ENCODE measurements around the gene CFAP221.
A peak's percentile ranks its signal among the peaks of the same experiment; 100 is the strongest.

GRCh38 chr2:119659601-119660342 lies 115.5 kb downstream of the CFAP221 start:
- TF ChIP-seq CTCF (conservative IDR thresholded peaks at IDR 0.05; ENCODE audit: low read depth in 2 of 2) (peak; percentile 86 to 97), EZH2 (IDR thresholded peaks at IDR 0.05; ENCODE audit: low read depth, unreplicated experiment) (no peak), POLR2AphosphoS5 (IDR thresholded peaks at IDR 0.05; ENCODE audit: low read depth) (no peak), ZNF331 (CRISPR knock-in tag; IDR thresholded peaks at IDR 0.05; ENCODE audit: low read depth) (no peak), JUNB (IDR thresholded peaks at IDR 0.05; ENCODE audit: unreplicated experiment) (no peak), ZNF114 (CRISPR knock-in tag; IDR thresholded peaks at IDR 0.05) (no peak), REST (IDR thresholded peaks at IDR 0.05; ENCODE audit: unreplicated experiment) (no peak), CREB1 (CRISPR knock-in tag; IDR thresholded peaks at IDR 0.05; ENCODE audit: low read depth) (no peak), ETS1 (IDR thresholded peaks at IDR 0.05) (no peak), EZH2phosphoT487 (IDR thresholded peaks at IDR 0.05; ENCODE audit: unreplicated experiment) (no peak), NANOG (IDR thresholded peaks at IDR 0.05; ENCODE audit: borderline replicate concordance) (no peak), STAT1 (IDR thresholded peaks at IDR 0.05; ENCODE audit: unreplicated experiment) (no peak)
- TF ChIP-seq, protein P1, sequence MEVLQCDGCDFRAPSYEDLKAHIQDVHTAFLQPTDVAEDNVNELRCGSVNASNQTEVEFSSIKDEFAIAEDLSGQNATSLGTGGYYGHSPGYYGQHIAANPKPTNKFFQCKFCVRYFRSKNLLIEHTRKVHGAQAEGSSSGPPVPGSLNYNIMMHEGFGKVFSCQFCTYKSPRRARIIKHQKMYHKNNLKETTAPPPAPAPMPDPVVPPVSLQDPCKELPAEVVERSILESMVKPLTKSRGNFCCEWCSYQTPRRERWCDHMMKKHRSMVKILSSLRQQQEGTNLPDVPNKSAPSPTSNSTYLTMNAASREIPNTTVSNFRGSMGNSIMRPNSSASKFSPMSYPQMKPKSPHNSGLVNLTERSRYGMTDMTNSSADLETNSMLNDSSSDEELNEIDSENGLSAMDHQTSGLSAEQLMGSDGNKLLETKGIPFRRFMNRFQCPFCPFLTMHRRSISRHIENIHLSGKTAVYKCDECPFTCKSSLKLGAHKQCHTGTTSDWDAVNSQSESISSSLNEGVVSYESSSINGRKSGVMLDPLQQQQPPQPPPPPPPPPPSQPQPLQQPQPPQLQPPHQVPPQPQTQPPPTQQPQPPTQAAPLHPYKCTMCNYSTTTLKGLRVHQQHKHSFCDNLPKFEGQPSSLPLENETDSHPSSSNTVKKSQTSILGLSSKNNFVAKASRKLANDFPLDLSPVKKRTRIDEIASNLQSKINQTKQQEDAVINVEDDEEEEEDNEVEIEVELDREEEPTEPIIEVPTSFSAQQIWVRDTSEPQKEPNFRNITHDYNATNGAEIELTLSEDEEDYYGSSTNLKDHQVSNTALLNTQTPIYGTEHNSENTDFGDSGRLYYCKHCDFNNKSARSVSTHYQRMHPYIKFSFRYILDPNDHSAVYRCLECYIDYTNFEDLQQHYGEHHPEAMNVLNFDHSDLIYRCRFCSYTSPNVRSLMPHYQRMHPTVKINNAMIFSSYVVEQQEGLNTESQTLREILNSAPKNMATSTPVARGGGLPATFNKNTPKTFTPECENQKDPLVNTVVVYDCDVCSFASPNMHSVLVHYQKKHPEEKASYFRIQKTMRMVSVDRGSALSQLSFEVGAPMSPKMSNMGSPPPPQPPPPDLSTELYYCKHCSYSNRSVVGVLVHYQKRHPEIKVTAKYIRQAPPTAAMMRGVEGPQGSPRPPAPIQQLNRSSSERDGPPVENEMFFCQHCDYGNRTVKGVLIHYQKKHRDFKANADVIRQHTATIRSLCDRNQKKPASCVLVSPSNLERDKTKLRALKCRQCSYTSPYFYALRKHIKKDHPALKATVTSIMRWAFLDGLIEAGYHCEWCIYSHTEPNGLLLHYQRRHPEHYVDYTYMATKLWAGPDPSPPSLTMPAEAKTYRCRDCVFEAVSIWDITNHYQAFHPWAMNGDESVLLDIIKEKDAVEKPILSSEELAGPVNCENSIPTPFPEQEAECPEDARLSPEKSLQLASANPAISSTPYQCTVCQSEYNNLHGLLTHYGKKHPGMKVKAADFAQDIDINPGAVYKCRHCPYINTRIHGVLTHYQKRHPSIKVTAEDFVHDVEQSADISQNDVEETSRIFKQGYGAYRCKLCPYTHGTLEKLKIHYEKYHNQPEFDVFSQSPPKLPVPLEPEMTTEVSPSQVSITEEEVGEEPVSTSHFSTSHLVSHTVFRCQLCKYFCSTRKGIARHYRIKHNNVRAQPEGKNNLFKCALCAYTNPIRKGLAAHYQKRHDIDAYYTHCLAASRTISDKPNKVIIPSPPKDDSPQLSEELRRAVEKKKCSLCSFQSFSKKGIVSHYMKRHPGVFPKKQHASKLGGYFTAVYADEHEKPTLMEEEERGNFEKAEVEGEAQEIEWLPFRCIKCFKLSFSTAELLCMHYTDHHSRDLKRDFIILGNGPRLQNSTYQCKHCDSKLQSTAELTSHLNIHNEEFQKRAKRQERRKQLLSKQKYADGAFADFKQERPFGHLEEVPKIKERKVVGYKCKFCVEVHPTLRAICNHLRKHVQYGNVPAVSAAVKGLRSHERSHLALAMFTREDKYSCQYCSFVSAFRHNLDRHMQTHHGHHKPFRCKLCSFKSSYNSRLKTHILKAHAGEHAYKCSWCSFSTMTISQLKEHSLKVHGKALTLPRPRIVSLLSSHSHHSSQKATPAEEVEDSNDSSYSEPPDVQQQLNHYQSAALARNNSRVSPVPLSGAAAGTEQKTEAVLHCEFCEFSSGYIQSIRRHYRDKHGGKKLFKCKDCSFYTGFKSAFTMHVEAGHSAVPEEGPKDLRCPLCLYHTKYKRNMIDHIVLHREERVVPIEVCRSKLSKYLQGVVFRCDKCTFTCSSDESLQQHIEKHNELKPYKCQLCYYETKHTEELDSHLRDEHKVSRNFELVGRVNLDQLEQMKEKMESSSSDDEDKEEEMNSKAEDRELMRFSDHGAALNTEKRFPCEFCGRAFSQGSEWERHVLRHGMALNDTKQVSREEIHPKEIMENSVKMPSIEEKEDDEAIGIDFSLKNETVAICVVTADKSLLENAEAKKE (CRISPR knock-in tag; IDR thresholded peaks at IDR 0.05): no peak

Measured in GM23338 (cell line).